Stimulated activated CD4-positive, alpha-beta T cell treated with anti-CD3 and anti-CD28 coated beads, TNF-alpha, amount 100 ng/mL, for 48 hours (primary cell): Measurements from ENCODE around the gene CA10.

Experiments
- DNase-seq, 3 donors: peaks; one replicate each; pipeline ENCODE4 v3.0.0-alpha.2; 2020; ENCODE audit warnings: low read depth in 3 of 3

Gene CA10

GRCh38 chr17:52147431-52147830 is 11.1 kb downstream of the CA10 start:
- no peak for DNase-seq

DNA sequence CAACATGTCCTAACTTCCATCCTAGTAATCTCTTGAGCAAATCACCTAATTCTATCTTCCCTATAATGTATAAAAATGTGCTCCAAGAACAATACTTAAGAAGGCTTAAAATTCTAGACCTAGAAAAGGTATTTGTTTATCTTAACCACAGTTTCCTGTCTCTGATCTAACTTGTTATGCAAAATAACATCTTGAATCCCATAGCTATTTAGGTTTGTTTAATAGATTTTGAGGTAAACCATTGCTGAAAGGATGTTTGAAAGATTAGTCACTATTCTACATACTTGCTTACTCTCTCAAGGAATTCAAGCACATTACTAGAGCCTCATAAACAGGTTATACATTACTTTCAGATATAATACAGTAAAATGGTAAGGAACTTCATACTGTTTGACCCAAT is 13.0 kb downstream of the CA10 start:
- DNase-seq = no peak

DNA sequence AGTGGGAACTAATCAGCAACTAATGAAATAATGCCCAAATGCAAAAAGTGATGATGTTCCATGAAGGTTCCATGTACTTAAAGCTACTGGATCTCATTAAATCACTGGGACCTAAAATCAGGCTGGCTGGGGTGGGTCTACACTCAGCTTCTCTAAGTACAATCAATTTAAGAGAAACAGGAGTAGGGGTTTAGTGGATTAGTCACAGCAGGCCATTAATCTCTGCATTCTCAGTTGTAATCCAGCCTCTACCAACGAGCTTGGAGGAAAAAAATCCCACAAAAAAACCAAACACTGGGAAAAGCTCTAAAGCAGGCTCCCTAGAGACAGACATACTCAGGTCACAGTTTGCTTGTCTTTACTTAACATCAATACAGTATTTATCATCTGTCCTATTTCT is 15.0 kb downstream of the CA10 start:
- DNase-seq = no peak

- DNase-seq = no peak
These were observed 17.9 kb downstream of the CA10 start for GRCh38 chr17:52140601-52141000.

DNA sequence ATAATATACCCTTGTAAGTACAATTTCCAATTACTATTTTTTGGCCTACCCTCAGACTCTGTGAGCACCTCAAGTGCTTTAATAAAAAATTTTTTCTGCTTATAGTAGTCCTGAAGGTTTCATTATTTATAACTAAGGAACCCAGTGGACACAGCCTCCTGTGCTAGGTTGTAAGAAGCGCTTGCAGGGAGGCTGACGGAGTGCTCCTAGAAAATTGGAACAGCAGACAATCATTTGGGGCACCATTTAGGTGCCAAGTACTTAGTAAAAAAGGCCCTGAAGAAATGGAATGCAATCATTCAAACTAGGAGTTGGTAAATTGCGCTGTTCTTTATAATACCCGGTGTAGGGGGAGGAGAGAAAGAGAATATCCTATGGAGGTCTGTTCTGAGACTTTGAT is 19.8 kb downstream of the CA10 start:
- no peak for DNase-seq

DNA sequence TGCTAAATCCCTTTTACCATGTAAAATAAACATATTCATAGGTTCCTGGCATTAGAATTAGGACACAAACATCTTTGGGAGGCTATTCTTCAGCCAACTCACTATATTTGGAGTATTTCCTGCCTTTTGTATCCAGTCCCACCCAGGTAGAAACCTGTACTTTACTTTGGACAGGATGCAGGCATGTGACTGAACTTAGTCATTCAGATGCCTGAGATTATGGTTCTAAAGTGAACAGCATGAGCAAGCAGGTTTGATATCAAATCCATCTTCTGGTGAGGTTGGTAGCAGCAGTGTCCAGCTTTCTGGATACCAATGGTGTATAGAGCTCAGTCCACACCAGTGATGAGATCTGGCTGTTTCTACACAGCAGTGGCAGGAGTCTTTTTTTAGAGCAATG is 20.2 kb downstream of the CA10 start:
- no peak for DNase-seq

GRCh38 chr17:52136166-52136565 is 22.3 kb downstream of the CA10 start:
- no peak for DNase-seq

DNA sequence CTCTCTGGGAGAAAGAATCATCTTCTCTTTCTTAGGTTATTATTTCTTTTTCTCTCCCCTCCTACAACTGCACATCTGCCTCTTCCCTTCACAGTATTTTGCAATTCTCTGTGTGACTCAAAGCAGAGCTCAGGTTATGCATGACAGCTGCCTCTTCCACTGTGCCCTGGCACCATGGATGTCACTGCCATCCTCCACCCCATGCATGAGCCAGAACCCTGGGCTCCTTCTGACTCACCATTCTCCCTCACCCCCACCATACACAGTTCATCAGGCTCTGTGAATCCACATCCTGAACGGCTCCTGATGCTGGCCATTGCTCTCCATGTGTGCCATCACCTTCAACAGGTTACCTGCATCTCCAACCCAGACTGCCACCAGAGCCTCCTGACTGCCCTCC is 23.9 kb downstream of the CA10 start:
- DNase-seq = no peak

DNA sequence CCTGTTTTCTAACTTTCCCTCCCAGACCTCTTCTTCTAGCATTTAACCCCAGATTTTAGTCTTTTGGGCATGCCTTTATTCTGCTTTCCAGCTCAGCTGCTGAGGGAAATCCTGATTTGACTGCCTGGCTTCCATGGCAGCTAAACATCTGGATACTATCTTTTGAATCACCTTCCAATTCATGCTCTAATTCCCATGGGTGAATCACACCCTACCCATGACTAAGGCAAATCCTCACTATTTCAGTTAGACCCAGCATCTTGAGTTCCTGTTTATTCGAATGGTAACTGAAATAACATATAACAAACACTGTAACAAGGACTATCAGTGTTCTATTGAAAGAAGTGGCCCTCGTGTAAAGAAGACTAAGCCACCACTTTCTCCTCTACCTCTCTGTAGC is 29.8 kb downstream of the CA10 start:
- no peak for DNase-seq

DNA sequence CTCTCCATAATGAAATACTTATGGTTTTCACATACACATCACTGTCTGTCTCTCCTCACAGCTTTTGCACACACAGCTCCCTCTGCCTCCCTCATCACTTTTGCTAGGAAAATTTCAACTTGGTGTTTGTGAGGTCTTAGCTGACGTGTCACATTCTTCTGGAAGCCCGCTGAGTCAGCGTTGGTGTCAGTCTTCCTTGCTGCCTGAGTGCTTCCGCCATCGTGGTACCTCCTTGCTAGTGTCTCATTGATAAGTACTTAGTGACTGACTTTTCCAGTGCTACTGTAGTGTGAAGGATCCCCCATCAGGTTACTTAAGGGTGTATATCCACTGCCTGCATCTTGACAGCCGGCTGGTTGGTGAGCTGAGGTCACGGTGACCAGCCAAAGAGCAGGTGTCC is 33.5 kb downstream of the CA10 start:
- DNase-seq = no peak

DNA sequence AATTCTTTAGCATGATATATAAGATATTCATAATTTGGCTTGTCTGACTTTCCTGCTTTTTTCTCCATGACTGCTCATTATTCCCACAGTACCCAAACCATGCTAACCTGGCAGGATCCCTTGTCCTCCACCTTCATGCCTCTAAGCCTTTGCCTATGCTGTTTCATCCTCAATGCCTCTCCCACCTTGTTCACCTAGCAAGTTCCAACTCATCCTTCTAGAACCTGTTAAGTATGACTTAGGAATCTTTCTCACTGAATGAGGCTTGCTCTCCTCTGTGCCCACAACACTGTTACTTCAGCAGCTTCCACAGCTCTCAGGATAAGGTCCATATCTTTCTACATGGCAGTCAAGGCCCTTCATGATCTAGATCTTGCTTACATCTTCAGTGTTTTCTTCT is 34.0 kb downstream of the CA10 start:
- no peak for DNase-seq

GRCh38 chr17:52120465-52120864 is 38.0 kb downstream of the CA10 start:
- no peak for DNase-seq

DNA sequence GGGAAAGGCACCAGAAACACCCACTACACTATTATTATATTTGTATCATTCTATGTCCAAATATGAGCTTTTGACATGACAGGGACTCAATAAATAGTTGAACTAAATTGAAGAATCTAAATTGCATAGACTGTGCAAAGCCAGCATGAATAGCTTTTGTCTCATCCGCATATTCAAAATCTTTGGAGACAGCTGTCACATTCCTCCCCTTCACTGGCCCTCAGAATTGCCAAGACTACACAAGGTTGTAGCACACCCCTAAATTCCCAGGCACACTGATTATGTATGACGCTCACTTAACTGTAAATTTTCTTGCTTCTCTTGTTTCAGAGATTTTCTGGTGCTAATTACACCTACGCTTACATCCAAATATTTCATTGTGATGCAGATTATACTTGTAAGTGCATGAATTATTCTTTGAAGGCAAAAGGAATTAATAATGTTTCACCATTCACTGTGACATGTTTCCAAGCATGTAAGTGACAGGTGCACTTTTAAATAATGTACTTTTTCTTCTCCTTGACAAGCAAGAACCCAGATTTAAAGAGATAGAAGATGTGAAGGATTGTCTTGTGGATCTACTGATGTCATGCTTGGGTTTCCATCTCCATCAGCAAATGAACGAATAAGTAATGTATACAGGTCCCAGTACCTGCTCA is 47.5 kb downstream of the CA10 start:
- DNase-seq = no peak

DNA sequence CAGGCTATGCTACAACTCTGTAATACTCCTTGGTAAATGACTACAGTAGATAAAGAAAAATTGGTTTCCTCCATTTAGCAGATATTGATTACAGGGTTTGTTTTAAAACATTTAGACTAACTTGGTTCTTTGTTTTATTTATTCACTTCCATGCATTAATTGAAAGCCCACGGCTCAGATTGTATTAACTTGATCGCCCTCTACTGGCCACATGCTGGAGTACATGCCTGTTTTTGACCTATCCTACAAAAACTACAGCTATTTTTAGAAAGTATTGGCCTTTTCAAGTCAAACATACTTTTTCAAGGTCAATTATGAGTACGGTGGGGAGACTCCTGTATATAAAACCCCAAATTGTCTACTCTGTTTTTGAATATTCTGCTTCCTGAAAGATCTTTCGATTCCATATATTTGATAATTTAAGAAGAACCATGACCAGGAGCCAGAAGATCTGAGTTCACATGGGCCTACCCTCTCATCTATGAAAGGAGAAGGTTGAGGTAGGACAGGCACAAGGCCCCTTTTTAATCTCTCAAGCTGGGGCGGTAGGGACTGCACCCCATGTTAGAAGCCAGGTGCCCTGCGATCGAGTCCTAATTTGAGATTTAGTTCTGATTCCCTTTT is 51.8 kb downstream of the CA10 start:
- DNase-seq = peak in 2 of 3 donors; percentile 8 to 16

- DNase-seq = no peak
These were observed 52.4 kb downstream of the CA10 start for GRCh38 chr17:52106072-52106471.

GRCh38 chr17:52105591-52105990 is 52.9 kb downstream of the CA10 start:
- no peak for DNase-seq

DNA sequence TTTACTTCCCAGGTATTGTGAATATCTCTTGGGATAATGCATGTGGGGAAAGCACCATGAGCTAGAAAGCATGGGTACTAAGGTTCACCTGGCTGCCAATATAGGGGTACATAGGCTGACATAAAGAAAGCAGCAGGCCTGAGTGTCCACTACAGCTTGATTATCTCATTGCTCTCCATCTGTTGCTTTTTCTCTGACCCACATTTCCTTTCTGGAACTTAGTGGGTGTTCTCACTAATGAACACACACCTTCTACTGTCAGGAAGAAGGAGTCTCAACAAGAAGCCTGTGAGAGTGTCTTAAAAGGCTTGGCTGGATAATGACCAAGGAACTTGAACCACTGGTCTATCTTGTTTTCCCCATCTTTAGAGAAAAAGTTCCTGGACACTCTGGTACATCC is 62.5 kb downstream of the CA10 start:
- DNase-seq = no peak

DNA sequence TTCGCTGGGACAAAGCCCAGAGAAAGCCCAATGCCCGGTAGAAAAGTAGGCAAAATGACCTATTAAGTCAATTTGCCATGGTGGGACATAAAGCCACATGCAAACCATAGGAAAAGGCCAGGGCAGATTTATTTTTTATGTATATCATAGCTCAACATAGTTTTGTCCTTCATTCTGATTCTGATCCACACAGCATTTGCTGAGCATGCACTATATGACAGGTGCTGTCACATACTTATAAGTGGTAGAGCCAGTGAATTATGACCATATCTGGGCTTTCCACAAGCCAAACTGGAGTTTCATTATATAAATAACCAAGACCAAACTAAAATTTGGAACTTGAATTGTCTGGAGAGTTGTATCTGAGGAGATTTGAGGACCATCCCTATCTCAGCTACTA is 74.3 kb downstream of the CA10 start:
- DNase-seq = no peak

DNA sequence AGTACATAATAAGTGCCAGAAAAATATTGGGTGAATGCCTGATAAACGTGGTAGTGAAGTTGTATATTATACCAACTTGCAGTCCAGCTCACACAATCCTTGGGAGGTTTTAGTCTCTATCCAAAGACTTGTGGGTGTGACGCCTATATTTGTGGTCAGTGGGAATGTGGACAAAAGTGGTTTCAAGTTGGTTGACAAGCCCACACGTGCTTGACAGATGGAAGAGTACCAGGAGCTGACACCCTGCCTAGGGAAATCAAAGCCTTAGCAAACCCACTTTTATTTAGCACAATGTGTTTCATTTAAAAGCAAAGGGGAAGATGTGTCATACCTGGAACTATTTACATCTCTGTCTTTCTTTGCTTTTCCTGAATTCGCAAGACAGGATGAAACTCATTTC is 79.0 kb downstream of the CA10 start:
- no peak for DNase-seq

GRCh38 chr17:52071712-52072111 is 86.8 kb downstream of the CA10 start:
- DNase-seq = no peak

- no peak for DNase-seq
These were observed 93.7 kb downstream of the CA10 start for GRCh38 chr17:52064791-52065211.

- DNase-seq = no peak
These were observed 109.0 kb downstream of the CA10 start for GRCh38 chr17:52049496-52049895.

GRCh38 chr17:52049051-52049450 is 109.5 kb downstream of the CA10 start:
- DNase-seq = no peak
